T1000 (cell line): Measurements from ENCODE around the gene POLR1H.
"Not testable (repeated sequence)": the region's sequence is repeated elsewhere in the genome, so short reads cannot be mapped to it uniquely, and the experiment has no call there.

Experiments
- DNase-seq: peaks from one replicate; lab custom pipeline; 2025; ENCODE audit warnings: mixed read lengths; lab: John Stamatoyannopoulos, UW

The POLR1H gene, protein sequence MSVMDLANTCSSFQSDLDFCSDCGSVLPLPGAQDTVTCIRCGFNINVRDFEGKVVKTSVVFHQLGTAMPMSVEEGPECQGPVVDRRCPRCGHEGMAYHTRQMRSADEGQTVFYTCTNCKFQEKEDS

DNA sequence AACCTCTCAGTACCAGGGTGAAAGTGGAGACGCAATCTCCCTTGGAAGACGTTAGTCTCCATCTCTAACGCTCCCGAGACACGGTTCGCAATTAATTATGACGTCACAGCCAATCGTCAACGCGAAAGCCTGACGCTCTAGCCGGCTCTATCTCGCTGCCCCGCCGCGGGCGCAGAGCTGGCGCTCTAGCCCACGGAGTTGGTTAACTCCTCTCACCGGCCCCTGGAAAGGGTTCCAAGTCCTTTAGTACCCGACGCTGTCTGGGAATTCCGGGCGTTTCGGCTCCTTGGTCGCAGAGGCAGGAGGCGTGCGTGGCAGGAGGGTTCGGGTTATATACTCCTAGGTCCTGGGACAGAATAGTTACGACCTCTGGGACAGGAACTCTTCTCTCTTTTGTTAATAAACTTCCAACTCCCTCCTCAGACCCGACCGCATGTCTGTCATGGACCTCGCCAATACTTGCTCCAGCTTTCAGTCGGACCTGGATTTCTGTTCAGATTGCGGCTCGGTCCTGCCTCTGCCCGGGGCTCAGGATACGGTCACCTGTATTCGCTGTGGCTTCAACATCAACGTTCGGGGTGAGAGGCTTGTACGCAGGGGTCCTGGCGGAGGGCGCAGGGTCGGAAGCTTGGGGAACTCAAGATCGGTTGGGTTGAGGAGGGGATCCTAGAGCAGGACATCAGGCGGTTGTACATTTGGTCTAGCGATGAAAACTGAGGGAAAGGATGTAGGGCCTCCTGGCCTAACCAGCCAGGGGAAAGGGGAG lies at the start of gene POLR1H:
POLR1H (plus strand) TSS at position 174 of the 766 bp plus-strand sequence; CDS start at position 434, 260 bp downstream.
- DNase-seq = peak; percentile 83

DNA sequence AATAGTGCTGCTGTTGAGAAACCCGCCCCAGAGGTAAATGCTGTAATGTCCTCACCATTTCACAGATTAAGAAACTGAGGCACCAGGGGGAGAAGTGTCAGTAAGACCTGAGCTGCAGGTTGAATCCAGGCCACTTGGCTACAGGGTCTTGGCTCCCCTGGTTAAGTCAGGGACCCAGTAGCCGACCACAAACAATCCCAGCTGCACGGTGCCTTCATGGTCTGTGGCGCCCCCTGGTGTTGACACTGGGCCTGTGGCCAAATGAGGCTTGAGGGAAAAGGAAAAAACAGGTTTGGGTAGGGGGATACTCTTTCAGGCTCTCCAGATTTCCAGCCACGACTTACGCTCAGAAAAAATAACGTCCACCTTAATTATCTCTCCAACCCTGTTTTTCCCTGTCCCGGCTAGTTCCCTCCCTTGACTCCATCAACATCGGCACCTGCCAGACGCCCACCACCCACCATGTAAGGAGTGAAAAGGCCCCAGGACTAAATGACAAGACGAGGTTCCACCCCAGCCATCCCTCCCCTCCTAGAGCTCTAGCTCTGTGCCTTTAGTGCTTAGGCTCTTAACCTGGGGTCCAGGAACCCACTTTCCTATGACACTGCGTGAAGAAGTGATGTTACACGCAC lies 47.7 kb upstream of the POLR1H start:
- no peak for DNase-seq

DNA sequence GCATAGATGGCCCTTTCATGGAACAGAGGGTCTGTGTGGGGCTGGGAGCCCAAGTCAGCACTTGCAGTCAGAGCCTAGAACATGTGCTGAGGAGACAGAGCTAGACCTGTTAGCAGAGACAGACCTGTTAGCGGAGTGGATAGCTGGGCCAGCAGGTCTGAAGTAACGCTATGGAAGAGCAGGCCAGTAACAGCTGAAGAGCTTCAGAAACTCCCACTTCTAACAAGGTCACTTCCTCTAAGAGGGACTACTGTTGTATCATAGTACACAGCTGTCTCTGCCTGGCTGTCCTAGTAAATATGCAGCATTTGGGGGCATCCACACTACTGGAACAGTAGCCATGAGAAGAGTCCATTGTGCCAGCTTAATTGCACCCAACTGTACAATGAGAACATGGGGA lies 41.2 kb upstream of the POLR1H start:
- no peak for DNase-seq

DNA sequence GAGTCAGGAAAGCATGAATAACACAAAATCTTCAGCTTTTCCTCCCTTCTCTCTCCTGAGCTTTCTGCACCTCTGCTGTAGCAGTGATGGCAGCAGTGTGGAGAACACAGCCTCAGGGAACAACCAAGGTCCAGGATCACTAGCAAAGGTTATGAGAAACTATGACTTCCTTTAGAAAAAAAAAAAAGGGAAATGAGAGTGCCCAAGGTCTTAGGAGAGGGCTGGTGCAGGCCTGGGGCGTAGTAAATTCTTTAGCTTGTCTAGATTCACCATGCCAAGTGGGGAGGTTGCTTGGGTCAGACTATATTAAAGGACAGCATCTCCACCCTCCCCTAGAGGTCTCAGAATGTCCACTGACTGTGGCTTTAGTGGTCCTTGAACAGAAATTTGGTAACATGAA lies 40.4 kb upstream of the POLR1H start:
- DNase-seq = no peak

DNA sequence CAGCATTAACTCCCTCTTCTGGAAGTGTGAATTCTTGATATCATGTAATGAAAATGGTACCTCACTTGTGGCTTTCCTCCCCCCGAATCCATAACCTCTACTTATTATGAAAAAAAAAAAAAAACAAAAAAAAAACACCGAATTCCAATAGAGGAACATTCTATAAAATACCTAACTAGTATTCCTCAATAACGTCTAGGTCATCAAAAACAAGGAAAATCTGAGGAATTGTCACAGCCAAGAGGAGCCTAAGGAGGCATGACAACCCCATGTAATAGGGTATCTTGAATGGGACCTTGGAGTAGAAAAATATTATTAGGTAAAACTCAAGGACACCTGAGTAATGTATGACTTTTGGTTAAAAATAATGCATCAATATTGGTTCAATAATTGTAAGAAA lies 38.9 kb upstream of the POLR1H start:
- no peak for DNase-seq

DNA sequence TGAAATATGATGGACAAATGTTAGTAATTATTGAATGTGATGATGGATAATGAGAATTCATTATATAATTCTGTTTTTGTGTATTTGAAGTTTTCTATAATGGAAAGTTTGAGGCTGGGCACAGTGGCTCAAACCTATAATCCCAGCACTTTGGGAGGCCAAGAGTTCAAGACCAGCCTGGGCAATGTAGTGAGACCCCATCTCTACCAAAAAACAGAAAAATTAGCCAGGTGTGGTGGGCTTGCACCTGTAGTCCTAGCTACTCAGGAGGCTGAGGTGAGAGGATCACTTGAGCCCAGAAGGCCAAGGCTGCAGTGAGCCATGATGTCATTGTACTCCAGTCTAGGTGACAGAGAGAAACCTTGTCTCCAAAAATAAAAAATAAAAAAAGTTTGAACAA lies 38.4 kb upstream of the POLR1H start:
- DNase-seq = not testable (repeated sequence)

DNA sequence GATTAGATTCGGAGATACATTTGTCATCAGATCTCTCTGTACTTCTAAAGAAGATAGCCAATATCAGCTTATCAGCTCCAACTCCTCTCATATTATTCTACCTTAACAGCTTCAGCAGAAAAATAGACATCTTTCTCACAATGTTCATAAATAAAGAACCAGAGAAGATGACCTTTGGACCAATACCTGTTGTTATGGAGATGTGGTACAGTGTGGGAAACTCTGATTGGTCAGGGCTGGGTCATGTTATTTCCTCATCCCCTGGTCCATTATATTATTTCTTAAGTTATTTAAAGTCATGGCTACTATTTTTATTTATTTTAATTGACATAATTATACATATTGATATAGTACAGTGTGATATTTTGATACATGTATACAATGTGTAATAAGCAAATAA lies 35.9 kb upstream of the POLR1H start:
- DNase-seq = no peak

DNA sequence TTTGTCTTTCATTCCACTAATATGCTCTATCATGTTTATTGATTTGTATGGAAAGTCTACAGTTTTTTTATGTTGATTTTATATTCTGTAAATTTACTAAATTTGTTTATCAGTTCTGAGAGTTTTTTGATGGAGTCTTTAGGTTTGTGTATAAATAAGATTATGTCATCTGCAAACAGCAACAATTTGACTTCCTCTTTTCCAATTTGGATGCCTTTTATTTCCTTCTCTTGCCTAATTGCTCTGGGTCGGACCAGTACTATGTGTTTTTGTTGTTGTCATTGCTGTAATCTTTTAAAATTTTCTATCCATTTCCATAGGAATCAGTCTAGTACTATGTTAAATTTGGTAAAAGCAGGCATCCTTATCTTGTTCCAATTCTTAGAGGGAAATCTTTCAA lies 31.5 kb upstream of the POLR1H start:
- no peak for DNase-seq

DNA sequence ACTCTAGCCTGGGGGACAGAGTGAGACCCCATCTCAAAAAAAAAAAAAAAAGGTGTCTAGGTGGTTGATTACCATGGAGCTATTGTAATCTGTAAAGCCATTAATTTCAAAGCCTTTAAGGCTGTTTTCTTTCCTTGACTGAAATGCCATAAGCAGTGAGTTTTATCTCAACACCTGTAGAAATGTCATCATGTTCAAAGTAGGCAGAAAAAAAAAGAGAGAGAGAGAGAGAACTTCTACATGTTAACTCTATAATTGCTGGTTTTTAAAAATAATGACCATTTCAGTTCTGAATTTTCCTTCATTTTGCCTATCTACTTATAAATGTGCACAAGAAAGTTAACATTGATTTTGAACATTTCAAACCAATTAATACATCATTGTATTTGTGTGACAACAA lies 29.7 kb upstream of the POLR1H start:
- no peak for DNase-seq

DNA sequence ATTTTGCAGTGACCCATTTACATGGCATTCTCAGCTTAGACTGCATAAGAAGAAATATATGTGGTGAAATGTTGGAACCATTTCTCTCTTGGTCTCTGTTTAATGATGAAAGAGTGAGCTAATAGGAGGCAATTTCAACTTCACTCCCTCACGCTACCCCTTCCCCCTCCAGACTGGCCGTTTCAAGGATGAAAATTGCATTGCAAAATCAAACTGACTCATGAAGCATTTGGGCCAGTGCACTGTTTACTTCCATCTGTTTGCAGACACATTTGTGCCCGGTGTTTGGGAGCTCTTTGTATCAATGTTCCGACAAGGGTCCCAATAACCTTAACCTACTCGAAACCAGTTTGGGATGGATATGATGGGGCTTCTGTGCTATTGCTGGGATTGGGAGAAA lies 27.6 kb upstream of the POLR1H start:
- DNase-seq = not testable (repeated sequence)

DNA sequence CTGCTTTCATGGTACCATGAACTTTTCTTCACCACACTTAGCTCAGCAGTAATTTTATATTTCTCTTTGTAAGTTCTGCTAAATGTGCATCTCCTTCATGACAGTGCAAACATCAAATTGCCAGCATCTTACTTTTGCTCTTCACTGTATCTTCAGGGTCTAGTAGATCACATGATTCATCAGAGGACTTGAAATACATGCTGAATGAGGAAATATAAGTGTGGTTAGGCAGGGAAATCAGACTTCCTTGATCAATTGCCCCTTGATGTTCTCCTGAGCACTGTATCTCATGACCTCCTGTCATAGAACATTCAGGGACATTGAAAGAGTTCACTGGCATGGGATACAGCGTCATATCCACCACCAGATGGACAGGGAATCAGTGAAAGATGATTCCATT lies 25.3 kb upstream of the POLR1H start:
- DNase-seq = no peak

DNA sequence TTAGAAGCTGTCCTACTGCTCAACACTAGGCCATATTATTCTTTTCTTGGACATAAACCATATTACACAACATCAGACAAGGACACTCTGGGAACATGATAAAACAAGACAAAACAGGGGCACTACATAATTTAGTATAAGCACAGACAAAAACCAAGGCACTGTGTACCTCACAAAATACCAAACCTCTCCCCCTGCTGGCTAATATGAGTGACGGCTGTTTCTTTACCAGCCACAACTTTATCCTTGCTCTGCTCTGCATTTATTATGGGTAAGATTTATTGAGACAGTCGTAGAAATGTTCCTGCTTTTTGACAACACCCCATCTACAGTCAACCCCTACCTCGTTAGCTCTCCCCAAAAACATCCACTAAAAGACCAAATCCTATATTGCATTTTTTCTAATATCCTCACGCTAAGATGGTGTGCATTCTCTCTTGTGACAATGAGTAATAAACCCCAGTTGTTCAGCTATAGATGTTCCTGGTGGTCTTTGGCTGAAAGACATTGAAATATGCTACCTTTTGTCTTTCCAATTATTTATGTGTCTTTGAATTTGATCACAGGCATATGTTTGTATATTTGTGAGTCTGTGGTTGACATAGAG lies 23.8 kb upstream of the POLR1H start:
- DNase-seq = no peak

DNA sequence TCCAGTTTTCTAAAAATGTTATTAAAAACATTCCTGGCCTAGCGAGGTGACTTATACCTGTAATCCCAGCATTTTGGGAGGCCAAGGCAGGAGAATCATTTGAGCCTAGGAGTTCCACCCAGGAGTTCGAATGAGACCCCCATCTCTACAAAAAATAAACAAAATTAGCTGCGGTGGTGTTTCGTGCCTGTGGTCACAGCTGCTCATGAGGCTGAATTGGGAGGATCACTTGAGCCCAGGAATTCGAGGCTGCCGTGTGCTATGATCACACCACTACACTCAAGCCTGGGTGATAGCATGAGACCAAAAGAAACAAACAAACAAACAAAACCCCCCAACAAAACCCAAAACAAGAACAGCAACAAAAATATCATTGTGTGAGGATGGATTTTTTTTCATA lies 19.8 kb upstream of the POLR1H start:
- no peak for DNase-seq

DNA sequence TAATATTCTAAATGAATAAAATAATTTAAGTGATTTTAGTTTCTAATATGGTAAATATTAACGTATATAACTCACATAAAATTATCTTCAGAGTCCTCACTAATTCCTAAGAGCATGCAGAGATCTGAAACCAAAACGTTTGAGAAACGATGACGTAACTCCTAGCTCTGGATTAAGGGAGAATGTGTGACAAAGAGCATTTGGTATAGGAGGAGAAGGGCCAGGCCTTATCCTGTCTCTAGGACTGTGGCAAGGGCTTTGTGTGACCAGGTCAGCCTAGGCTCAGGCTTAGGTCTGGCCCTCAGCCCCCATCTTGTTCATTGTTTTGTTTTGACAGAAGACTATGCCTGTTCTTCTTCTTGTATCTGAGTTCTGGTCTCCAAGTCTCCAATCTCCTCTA lies 19.2 kb upstream of the POLR1H start:
- no peak for DNase-seq

DNA sequence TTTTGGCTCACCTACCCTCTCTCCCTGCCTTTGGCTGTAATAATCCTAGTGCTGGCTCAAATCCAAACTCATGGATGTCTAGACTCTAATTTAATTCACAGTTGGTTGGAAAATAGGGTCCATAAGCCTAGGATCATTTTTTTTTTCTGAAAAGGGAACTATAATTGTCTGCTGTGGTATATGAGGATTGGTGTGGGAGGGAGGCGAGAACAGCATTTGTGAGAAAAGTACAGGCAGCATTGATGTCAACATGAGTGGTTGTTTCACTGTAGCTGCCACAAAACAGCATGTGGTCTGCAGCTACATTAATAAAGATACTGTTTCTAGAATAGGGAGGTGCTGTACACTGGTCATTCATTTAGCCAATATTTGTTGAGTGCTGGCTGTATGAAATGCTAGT lies 18.6 kb upstream of the POLR1H start:
- DNase-seq = no peak

DNA sequence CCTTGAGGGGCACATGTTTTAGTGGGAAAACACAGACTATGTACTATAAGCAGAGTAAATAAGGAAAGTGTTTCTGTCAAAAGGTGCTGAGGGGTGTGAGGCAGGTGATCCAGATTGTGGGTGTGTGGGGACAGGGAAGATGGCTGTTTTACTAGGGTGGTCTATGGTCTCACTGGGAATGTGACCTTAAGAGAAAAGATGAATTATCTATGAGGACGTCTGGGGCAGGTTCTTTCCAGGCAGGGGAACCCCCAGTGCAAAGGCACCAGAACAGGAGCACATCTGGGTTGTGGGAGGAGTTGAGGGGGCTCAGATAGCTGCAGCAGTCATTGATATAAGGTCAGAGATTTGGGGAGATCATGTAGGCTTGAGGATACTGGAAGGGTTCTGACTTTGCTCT lies 18.2 kb upstream of the POLR1H start:
- DNase-seq = no peak

DNA sequence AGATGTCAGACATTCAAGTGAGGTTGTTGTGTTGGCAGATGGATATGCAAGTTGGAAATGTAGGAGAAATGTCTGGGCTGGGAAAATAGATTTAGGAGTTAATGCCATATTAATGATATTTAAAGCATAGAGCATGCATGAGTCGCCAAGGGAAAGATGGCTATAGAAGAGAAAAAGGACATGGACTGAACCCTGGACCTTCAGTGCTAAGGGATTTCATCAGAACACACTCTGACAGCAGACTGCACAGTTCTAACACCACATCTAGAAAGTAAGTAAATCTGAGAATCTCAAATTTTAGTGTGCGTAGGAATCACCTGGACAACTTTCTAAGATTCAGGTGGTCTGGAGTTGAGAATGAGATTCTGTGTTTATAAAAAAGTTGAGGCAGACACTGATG lies 17.3 kb upstream of the POLR1H start:
- no peak for DNase-seq

DNA sequence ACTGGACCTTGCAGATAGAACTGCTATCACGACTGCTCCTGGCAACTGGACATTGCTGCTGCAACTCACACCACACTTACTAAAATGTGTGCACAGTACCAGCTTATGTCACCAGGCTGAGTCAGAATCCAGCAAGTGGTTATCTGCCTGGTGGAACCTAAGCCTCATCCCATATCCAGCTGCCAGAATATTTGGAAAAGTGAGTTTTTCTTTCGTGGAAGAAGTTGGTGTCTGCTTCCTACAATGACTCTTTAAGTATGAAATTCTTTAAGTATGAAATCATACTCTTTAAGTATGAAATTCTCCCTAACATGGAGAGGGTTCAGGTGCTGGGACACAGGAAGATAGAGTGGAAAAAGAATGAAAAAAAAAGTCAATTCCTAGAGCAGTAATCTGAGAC lies 16.4 kb upstream of the POLR1H start:
- DNase-seq = no peak

DNA sequence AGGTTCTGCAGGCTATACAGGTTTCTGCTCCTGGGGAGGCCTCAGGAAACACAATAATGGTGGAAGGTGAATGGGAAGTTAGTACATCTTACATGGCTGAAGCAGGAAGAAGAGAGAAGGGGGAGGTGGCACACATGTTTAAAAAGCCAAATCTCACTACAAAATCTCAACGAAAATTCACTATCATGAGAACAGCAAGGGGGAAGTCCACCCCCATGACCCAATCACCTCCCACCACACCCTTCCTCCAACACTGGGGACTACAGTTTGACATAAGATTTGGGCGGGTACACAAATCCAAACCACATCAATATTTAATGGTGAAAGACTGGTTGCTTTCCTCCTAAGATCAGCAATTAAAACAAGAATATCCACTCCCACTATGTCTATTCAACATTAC lies 13.8 kb upstream of the POLR1H start:
- DNase-seq = no peak

DNA sequence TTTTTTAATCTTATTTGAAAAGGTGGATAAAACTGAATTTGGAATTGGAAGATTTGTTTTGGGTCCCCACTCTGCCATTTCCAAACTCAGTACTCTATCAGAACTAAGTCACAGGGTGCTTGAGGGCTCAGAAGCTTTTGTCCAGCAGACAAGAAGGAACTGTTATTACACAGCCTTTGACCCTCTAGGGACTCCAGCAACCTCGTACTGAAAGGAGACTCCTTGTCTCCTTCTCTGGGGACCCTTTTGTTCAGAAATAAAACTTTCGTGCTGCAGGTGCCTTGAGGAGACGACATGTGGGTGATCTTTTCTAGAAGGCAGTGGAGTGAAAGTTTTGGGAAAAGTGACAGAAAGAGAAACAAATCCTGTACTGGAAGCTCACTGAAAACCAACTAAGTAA lies 7.4 kb upstream of the POLR1H start:
- no peak for DNase-seq

DNA sequence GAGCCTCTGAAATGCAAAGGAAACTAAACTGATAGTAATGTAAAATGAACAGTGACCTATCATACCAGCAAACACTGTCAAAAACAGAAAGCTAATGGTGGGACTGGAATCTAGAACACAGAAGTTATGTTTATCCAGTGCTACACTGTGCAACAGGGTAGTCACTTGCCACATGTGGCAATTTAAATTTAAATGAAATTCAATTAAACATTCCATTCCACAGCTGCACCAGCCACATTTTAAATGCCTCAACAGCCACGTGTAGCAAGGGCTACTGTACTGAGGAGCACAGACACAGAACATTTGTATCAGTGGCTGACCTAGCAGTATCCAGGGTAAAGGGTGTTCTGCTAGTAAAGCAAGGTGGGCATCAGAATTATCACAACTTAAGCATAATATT lies 5.6 kb upstream of the POLR1H start:
- DNase-seq = no peak

DNA sequence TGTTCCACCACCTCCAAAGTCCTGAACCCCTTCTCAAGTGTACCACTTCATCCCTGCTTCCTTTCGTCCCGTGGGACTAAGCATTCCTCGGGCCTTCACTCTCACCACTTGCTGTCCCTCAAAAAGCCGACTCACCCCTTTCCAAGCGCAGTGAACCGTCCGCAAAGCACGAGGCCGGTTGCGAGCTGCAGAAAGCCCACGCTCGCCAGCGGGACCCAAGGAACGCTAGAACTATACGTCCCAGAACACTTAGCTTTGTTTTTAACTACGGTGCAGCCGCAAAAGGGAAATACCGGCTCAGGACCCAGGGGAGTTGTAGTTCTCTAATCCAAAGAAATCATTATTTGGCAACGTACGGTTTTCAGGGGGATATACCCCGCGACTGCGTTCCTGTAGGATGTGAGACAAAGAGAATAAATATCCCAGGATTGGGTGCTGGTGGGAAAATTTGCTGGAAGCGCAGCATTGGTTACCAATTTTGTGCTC lies 416 bp upstream of the POLR1H start:
- DNase-seq = no peak

DNA sequence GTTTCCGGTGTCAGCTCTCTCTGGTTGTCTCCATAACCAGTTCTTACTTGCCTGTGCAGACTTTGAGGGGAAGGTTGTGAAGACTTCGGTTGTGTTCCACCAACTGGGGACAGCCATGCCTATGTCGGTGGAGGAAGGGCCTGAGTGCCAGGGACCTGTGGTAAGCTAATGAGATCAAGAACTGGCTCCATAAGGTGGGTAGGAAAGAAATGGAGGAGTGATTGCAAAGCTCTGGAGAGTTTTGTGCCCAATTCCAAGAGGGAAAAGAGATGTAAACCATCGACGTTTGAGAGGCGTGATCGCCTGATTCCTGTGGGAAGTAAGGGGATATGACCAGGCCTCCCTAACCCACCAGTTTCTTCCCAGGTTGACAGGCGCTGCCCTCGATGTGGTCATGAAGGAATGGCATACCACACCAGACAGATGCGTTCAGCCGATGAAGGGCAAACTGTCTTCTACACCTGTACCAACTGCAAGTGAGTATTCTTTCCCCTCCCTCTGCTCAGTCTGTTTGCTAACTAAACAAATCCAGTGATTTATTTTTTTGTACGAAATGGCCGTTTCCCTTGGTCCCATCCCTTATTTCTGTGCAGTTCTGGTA lies 893 bp downstream of the POLR1H start:
- DNase-seq = no peak
